GM19239 (cell line): ENCODE measurements around the gene DLX2.
"Not testable (repeated sequence)": the region's sequence is repeated elsewhere in the genome, so short reads cannot be mapped to it uniquely, and the experiment has no call there.

Source experiments
- DNase-seq: peaks from one replicate; pipeline ENCODE4 v3.0.0; 2011; ENCODE audit warnings: low spot score; ENCODE audit not compliant: insufficient read length
- FAIRE-seq: peaks from 2 replicates; lab custom pipeline; 2011; peaks lifted over from hg19 to GRCh38; lab: Jason Lieb, UNC

The DLX2 gene

DNA sequence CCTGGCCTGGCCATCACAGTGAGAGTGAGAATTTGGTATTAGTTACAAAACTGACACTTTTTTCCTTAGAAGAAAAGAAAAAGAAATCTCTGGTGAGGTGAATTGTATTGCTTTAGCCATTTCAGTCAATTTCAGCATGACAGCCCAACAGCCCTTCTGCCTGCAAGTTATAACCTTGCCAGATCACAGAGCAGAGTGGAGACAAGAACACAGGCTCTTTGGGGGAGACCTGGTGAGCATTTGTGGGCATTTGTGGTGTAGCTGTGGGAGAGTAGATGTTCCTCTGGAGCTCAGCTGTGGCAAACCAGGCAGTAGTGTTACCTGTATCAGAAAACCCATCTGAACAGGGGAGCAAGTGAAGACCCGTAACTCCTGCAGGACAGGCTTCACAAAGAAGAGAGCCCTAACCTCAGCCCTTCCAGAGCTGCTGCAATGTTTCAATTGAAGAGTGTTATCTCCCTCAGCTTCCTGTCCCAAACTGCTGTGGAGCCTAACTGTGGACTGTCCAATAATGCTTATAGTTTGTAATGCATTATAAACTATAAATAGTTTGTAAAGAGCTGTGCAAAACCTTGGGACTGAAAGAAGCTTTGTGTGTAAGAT is 40.2 kb downstream of the DLX2 start:
- DNase-seq (no peak), FAIRE-seq (no peak)

- FAIRE-seq: not testable (repeated sequence)
These were observed 42.6 kb downstream of the DLX2 start for GRCh38 chr2:172060118-172060517.

DNA sequence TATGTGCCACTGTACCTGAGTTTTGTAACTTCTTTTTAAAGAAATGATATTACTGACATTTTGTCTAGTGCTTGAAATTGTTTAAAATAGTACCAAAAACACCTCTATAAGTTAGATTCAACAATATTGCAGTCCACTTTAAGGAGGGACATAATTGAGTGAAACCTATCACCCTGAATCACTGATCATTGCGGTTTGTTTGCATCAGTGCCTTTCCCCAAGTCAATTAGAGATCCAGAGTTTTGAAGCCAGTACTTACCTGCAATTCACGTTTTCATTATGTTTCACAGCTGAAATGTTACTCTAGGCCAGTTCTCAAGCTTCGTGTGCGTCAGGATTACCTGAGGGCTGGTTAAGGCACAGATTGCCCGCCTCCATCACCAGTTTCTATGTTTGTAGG is 44.0 kb downstream of the DLX2 start:
- FAIRE-seq (no peak), DNase-seq (no peak)

More at GRCh38 chr2:172060118-172060517, 42.6 kb downstream of the DLX2 start:
- not testable (repeated sequence) for DNase-seq

DNA sequence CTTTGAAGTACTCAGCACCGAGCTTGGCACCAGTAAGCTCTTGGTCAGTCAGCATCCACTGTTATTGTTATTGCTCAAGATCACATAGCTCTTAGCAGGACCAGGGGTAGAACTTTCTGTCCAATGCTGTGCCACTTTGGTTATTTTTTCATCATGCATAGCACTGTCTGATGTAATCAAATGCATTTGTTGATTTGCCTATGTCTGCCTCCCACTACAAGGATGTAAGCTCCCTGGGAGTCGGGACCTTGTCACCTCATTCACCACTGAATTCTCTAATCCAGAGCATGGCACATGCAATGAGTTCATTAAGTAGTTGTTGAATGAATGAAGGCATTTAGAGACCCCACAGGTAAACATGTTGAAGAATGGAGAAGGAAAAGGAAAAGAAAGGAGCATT is 46.4 kb downstream of the DLX2 start:
- no peak for DNase-seq
- FAIRE-seq: no peak

DNA sequence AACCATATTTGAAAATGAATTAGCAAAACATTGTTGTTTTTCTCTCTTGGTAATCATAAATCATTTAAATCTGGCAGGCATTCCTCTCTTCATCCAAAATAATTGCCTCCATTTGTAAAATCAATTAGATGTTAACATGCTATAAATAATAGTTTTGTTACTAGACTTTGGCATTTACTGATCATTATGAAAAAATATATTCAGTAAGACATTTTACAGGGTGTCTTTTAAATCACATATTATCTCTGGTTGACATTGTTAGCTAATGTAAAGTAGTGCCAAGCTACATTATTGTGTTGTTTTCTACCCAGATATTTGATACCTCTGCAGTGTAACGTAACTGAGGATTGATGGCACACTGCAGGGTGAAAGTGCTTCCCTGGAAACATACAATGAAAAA is 49.2 kb downstream of the DLX2 start:
- FAIRE-seq: no peak

DNA sequence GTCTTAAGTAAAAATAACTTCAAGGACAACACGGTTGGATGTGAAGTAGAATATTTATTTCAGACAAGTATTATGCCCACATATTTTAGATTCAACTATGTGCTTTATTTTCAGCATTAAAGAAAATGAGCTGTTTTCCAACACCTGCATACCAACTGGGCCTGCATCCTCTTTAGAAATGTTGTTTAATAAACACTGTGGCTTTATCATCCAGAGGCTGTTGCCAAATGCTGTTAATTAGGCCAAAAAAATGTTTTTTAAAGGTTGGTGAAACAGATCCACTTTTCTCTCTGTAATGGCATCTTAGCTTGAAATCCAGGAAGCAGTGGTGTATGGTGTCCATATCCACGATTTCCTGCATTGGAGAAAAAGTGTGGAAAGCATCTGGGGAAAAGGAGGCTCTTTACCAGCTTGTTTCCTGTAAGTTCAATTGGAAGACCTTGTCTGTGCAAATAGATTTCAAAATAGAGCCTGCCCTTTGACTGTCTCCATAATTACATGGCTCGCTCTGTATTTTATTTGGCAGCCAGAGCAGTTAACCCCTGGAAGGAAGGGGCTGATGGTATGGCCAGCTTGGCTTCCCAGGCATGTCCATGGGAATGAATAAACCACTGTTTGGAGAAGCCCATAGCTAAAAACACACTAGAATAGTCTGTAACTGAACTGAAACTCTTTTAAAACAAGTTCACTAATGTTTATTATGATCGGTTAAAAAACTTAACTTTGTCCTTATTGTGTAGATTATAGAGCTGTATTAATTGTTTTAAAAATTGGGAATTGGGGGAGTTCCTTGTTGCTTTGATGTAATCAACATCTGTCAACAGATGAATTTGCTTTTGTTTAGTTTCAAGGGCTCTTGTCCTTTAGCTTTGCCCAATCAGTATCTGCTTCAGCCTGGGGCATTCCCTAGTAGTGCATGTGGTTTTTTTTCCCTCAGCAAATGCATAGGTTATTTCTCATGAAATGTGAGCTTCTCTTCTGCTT is 50.4 kb downstream of the DLX2 start:
- DNase-seq (no peak), FAIRE-seq (no peak)

More for the DNA sequence above, 49.2 kb downstream of the DLX2 start:
- no peak for DNase-seq

GRCh38 chr2:172050479-172051125 is 52.1 kb downstream of the DLX2 start:
- FAIRE-seq: no peak
- DNase-seq: no peak

GRCh38 chr2:172049567-172050120 is 53.1 kb downstream of the DLX2 start:
- no peak for FAIRE-seq

More at GRCh38 chr2:172049567-172050120, 53.1 kb downstream of the DLX2 start:
- no peak for DNase-seq
